Fibroblast of skin of abdomen (primary cell): ENCODE measurements around the gene PNPLA5.

Experiments used
- DNase-seq: peaks from one replicate; pipeline ENCODE4 v3.0.0-alpha.2; 2013

Gene PNPLA5

DNA sequence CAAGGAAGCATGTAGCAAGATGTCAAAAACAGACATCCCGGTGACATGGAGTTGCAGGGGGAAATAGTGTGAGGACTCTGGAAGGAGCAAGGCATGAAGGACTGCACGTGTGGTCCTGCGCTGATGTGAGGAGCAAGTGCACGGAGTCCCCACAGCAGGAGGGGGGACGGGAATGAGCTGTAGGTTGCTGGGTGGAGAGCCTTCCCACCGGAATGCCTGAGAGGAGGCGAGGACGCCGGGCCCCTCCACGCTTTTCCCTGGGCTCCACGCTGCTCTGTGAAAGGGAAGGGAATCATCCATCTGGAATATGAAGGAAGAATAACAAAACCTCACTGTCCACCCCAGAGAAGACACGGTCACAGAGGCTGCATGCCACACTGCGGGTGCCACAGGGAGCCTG, 56.1 kb downstream of the PNPLA5 start:
- no peak for DNase-seq

DNA sequence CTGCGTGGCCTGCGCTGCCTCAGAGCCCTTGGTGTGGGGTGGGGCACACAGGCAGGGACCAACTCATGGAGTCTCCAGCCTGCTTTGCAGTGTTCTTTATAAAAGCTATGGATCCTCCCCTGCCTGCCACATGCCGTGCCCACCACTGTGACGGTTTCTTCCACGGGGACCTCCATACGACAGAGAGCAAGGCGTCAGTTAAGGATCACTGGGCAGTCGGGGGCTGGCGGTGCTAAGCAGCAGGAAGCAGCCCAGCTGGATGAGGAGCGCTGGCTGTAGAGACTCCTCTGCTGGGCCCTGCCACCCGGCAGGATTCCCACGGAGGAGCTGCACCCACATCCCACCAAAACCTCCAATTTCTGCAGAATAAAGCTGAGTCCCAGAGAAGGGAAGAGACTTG, 56.6 kb downstream of the PNPLA5 start:
- no peak for DNase-seq

DNA sequence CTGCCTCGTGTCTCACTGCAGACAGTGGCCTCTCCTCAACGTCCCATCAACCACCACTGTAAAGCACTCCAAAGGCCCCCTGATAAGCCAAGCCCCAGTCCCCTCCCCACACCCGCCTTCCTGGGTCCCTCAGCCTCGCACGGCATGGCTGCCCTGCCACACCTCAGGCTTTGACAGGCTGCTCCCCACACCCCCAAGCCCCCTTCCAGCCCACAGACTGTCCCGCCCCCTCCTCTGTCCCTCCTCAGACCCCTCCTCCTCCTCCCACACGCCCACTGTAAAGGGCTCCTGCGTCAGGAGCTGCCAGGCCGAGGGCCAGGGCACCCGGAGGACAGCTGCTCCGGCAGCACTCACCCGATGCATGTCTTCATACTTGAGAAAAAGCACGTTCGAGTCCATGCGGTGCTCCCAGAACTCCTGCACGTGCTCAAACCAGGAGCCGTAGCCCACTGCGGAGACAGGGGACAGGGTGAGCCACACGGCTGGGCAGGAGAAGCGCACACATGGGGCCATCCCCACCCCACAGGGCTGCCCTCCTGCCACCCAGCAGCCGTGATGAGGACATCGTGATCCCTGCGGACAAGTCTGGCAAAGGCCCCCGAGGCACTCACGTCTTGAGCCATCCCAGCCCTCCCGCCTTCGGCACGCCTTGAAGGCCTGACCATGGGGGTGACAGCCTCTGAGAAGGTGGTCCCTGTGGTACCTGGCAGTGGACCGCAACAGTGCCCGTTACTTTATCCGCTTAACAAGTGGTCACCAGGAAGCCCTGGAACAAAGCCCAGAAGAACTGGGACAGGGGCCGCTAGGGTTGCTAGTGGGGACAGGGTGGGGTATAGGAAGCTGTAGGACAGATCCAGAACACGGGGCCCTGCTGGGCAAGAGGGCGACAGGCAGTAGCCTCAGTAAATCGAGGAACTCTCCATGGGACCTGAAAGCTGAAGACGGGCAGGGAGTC, 58.2 kb downstream of the PNPLA5 start:
- no peak for DNase-seq

DNA sequence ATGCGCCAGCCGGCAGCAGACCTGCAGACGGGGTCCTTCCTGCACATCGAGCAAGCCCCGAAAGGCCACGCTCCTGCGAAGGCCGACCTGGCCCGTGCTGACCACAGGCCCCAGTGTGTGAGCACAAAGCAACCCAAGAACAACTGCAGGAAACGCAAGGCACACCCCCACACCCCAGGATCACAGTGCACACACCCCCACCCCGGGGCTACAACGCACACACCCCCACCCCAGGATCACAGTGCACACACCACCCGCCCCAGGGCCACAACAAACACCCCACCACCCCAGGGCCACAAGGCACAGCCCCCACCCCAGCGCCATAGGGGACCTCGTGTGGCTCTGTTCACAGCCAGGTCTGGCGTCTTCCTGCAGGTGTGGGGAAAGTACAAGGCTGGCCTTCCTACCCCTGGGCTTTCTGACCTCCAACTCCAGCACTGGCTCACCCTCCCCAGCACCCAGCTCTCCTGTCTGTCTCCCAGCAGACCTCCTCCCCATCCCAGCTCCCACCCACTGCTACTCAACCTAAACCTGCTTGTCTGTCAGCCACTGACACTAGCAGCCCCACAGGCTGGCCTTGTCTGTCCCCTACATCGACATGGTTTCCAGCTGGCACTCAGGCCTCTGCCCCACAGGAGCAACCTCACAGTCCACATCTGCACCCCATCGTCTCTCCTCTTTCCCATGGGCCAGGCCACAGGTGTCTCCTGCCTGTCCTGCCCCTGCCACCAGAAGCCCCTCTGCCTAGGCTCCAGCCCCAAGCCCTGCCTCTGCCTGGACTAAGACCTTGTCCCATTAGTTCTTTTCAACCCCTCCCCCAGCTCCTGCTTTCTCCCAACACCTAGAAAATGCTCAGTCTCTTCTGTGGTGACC, 59.2 kb downstream of the PNPLA5 start:
- DNase-seq: no peak

DNA sequence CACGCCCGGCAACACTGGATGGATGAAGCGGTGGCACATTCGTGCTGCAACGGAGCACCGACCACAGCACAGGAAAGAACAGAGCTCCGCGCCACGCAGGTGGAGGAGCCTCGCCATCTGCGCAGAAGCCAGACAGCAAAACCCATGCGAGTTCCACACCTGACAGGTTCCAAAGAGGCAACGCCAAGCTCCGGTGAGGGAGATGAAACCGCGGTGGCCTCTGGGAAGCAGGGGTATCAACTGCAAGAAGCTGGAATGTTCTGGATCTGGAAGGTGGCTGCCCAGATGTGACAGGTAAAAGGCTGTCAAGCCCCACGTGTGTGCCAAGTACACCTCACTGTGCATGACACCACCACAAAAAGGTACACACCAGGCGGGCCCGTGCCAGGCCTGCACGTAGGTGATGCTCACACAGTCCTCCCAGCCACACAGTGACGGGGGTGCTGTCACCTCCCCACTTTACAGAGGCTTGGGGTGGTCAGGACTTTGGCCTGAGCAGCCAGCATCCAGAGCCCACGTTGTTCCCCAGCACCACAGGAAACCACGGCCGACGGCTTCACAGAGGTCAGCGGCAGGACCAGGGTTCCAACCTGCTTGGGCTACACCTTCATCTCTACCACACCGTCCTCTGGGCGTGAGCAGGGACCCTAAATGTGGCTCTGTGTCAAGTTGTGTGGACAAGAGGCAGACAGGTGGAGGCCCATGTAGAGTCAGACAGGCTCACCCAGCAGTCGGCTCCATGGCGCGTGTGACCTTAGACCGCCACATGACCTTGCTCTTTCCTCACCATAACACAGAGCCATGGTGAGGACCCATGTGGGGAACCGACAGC, 60.0 kb downstream of the PNPLA5 start:
- DNase-seq: no peak

DNA sequence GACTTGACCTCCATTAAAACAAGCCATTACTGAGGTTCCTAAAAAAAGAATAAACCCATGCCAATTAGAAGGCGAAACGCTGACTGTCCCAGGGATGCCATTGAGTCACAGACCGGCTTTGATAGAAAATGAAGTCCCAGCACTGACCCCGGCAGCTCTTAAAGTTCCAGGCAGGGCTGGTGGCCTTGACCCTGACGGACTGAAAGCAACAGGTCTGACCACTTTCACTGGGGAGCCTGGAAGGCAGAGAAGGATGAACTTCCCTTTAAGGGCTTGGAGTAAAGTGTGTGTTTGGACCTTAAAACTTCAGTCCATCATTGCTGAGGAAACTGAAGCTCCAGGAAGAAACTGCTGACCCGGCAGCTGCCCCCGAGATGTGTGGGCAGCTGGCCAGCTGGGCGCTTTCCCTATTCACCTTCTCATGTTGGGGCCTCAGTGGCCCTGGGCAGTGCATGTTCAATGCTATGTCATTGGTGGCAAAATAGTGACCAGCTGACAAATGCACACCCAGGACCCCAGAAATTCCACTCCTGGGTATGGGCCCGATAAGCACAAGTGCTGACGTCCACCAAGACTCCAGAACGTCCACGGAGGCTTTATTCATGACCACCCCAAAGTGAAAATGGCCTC, 60.8 kb downstream of the PNPLA5 start:
- DNase-seq: no peak

DNA sequence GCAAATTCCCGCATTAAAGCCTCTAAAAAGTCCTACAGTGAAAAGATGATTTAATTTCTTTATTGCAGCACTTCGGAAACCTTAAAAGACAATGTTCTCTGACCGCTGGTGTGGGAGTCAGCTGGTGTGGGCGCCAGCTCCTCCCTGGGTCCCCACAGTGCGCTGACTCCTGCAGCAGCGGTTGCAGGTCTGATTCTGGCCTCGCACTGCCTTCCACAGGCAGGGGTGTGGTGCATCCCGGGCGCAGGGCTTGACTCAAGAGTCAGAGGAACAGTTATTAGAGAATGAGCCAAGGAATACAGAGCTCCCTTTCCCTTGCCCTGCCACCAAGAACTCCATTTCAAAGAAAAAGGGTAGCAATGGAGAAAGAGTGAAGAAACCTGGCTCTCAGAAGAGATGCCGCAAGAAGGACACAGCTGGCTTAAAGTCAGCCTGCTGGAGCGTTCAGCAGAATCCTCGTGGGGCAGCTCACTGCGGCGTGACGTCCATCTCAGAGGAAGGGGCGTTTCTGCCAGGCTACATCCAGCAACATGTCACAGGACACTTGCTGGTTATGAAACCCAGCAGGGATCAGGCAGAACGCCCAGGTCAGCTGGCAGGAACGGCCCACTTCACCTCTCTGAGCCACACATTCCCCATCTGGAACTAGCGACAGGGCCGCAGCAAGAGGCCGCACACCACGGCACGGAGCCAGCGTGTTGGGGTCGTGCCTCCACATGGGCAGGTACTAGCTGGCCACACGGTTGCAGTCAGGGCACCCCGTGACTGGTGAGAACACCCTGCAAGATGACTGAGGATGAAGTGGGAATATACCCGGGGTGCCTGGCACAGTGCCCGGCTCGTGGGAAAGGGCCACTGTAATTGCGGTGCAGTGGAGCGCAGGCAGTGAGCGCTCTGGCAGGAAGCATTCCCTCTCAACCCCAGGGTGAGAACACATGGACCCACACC, 61.6 kb downstream of the PNPLA5 start:
- peak; percentile 50 for DNase-seq
